NCI-H128 (cell line): Measurements from ENCODE around the gene CCNY.

ENCODE experiments used
- DNase-seq: peaks from one replicate; lab custom pipeline; 2025; ENCODE audit not compliant: unreplicated experiment; lab: John Stamatoyannopoulos, UW

Gene CCNY

GRCh38 chr10:35575640-35576039 is 239.3 kb downstream of the CCNY start:
- DNase-seq: no peak

- no peak for DNase-seq
Measured at GRCh38 chr10:35576730-35577129, 240.4 kb downstream of the CCNY start.

- no peak for DNase-seq
Measured at GRCh38 chr10:35577926-35578617, 241.8 kb downstream of the CCNY start.

GRCh38 chr10:35578618-35578956 is 242.3 kb downstream of the CCNY start:
- DNase-seq: no peak

- DNase-seq: no peak
Measured at GRCh38 chr10:35579116-35579515, 242.8 kb downstream of the CCNY start.

- DNase-seq: no peak
Measured at GRCh38 chr10:35579726-35580422, 243.6 kb downstream of the CCNY start.

GRCh38 chr10:35580423-35580770 is 244.1 kb downstream of the CCNY start:
- DNase-seq: no peak

- DNase-seq: no peak
Measured at GRCh38 chr10:35581655-35582054, 245.3 kb downstream of the CCNY start.

- DNase-seq: no peak
Measured at GRCh38 chr10:35584946-35585345, 248.6 kb downstream of the CCNY start.

- DNase-seq: no peak
Measured at GRCh38 chr10:35585356-35585755, 249.0 kb downstream of the CCNY start.

- no peak for DNase-seq
Measured at GRCh38 chr10:35585903-35586535, 249.7 kb downstream of the CCNY start.

GRCh38 chr10:35588836-35589235 is 252.5 kb downstream of the CCNY start:
- DNase-seq: no peak

GRCh38 chr10:35592441-35592840 is 256.1 kb downstream of the CCNY start:
- DNase-seq: no peak

GRCh38 chr10:35594115-35595079 is 258.1 kb downstream of the CCNY start:
- DNase-seq: no peak

- no peak for DNase-seq
Measured at GRCh38 chr10:35595106-35595505, 258.8 kb downstream of the CCNY start.

GRCh38 chr10:35598379-35598778 is 262.1 kb downstream of the CCNY start:
- no peak for DNase-seq

GRCh38 chr10:35600193-35600592 is 263.9 kb downstream of the CCNY start:
- DNase-seq: no peak

- DNase-seq: no peak
Measured at GRCh38 chr10:35605191-35605590, 268.9 kb downstream of the CCNY start, which contains the start of gene GJD4. Gene GJD4 (plus strand): TSS chr10:35605341. CDS start chr10:35605568, 227 bp downstream.

- DNase-seq: no peak
Measured at GRCh38 chr10:35606430-35606829, 270.1 kb downstream of the CCNY start.

- no peak for DNase-seq
Measured at GRCh38 chr10:35607475-35608327, 271.4 kb downstream of the CCNY start.
